ENCODE data around the gene ZSCAN31.

ZSCAN31 gene

DNA sequence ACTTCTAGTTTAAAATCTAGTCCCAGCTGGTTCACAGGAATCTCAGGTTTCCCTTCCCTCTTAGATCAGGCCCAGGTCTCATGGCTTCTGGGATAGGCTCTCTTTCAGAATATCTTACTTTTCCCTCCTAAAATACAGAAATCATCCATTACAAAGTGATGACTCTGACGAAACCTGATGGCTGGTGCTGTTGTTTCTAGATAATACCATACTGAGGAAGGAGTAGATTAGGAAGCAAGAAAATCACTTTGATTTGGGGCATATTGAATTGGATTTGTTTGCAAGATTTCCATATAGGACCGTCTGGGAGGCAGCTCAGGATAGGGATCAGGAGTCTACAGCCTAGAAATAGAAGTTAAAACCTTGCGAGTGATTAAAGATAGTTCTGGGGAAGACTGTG lies 17.4 kb upstream of the ZSCAN31 start:
- no peak for DNase-seq (ENCODE audit: low spot score)

GRCh38 chr6:28351493-28351925 lies 15.6 kb upstream of the ZSCAN31 start:
- DNase-seq (ENCODE audit: low spot score), result no peak

DNA sequence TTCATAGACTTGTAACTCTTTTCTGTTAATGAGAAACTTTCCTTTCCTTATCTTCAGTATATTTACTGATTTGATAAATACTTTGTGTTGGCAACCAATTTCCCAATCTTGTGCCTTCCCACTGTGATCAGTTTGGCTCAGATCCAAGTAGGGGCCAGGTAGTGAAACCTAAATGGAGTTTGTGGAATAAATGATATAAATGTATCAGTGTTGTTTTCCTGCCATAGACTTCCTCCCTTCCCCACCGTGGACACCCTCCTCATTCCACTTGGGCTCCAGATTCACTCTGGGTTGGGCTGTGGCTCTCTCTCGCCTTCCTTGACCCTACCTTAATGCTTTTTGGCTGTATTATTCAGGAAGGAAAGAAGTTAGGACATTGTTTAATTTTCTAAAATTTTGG lies 15.1 kb upstream of the ZSCAN31 start:
- no peak for DNase-seq (ENCODE audit: low spot score)

GRCh38 chr6:28349892-28350737 lies 14.2 kb upstream of the ZSCAN31 start, which contains the start of gene ZKSCAN3:
ZKSCAN3 (plus strand) TSS chr6:28349947; CDS start chr6:28359587, 9,640 bp downstream.
- DNase-seq (ENCODE audit: low spot score), result peak; percentile 83

DNA sequence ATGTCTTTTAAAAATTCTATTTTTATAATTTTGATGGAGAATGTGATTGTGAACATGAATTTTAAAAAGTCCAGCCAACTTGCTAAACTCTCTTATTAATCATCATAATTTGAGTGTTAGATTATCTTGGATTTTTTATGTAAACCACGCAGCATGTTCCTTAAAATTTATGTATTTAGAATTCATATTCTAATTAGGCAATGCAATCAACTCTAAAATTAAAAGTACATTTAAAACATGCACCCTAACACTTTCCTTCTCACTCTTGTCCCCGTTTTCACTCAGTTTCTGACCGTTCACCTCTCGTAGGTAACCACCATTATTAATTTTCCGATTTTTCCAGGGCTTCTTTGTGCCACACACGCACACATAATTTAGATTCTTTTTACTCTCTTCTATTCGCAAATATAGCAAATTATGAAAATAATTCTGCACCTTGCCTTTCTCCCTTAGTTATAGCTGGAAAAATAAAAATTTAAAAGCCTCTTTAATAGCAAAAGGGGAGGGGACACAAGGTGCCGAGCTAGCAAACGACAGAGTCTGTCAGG lies 13.5 kb upstream of the ZSCAN31 start:
- no peak for DNase-seq (ENCODE audit: low spot score)

DNA sequence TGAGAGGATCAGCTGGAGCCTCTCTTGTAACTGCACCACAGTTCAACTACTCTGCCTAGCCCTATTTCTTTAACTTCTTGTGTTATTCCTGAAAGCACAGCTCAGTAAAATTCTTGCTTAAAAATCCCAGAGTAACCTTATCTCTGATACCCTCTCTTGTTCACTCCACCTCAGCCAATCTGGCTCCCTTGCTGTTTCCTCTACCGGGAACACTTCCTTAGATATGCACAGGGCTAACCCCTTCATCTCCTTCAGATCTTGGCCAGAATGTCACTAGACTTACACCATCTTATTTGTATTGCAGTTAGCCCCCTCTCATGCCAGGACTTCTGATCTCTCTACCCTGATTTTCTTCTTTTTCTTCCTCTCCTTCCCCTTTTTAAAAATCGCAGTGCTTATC lies 11.2 kb upstream of the ZSCAN31 start:
- no peak for DNase-seq (ENCODE audit: low spot score)

- no peak for DNase-seq (ENCODE audit: low spot score)
These were observed 9.3 kb upstream of the ZSCAN31 start for GRCh38 chr6:28345201-28345600.

- DNase-seq (ENCODE audit: low spot score), result no peak
These were observed 8.1 kb upstream of the ZSCAN31 start for GRCh38 chr6:28343898-28344677.

DNA sequence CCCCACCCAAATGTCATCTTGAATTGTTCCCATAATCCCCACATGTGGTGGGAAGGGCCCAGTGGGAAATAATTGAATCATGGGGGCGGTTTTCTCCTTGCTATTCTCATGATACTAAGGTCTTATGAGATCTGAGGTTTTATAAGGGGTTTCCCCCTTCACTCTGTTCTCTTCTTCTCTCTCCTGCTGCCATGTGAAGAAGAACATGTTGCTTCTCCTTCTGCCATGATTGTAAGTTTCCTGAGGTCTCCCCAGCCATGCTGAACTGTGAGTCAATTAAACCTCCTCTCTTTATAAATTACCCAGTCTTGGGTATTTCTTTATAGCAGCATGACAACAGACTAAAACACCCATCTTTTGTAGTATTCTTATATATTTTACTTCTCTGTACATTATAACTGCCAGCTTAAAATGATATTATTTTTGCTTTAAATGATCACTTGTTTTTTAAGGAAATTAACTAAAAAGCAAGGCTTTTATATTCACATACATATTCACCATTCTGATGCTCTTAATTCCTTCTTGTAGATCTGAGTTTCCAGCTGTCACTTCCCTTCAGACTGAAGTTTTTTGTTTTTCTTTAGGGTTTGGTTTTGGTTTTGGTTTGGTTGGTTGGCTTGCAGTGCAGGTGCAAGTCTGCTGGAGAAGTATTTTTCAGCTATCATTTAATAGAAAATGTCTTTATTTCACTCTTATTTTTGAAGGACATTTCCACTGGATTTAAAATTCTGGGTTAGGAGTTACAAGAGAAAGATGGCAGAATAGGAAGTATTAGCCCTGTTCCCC lies 4.6 kb upstream of the ZSCAN31 start:
- no peak for DNase-seq (ENCODE audit: low spot score)

DNA sequence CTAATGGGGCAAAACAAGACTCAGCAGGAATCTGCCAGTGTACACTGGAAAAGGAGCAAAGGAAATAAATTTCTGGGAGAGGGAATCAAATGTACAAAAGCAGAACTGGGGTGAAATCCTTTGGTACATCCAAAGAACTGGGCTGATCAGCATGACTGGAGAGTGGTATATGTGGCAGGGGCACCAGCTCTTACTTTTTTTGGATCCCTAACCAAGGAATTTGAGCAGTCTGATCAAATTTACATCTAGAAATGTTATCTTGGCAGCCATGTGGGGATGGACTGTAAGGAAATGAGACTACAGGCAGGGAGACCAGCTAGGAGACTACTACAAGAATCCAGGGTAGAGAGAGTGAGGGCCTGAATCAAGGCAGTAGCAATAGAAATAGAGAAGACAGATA lies 1.2 kb upstream of the ZSCAN31 start:
- no peak for DNase-seq (ENCODE audit: low spot score)

GRCh38 chr6:28336284-28337120 lies 554 bp upstream of the ZSCAN31 start:
- DNase-seq (ENCODE audit: low spot score), result peak; percentile 41

DNA sequence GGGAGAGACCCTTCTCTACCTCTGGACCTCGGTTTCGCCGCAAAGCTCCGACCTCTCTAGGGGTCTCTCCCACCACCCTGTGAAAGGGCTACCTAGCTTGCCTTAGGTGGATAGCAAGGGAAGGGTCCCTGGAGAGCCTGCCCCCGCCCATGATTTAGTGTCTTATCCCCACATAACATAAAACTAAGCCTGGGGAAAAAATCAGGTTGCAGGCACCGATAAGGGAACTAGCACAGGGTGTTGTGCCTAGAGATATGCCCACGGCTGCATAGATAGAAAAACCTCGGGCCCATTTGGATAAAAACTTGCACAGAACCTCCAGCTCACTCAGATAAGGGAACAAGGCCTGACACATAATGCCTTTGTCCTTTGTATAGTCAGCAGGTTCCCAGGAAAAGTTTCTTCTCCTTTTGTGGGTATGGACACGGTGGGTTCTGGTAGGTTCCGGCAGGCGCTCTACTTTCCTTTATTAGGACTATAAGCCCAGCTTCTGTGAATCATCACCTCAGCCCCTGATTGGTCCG lies 846 bp downstream of the ZSCAN31 start:
- no peak for DNase-seq (ENCODE audit: low spot score)

- DNase-seq (ENCODE audit: low spot score), result no peak
These were observed 1.5 kb downstream of the ZSCAN31 start for GRCh38 chr6:28334286-28335039.

- DNase-seq (ENCODE audit: low spot score), result no peak
These were observed 2.3 kb downstream of the ZSCAN31 start for GRCh38 chr6:28333599-28334018.

- no peak for DNase-seq (ENCODE audit: low spot score)
These were observed 2.9 kb downstream of the ZSCAN31 start for GRCh38 chr6:28333047-28333446.

GRCh38 chr6:28330041-28330440 lies 5.9 kb downstream of the ZSCAN31 start:
- no peak for DNase-seq (ENCODE audit: low spot score)

DNA sequence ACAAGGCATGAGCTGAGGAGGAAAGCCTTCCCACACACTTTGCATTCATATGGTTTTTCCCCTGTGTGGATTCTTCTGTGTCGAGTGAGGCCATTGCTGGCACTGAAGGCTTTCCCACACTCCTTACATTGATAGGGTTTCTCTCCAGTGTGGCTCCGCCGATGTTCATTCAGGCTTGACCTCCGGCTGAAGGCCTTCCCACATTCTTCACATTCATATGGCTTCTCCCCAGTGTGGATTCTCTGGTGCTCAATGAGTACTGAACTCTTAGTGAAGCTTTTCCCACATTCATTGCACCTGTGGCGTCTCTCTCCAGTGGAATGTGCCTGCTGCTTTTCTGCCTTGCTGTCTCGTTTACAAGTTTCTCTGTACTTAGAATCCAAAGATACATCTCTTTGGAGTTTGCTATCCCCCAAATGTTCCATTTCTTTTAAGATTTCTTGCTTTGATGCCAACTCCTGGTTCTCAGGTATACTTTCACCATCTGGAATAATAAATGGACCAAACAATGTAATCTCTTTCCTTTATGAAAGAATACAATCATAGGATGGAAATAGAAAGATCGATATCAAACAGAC lies 9.5 kb downstream of the ZSCAN31 start:
- no peak for DNase-seq (ENCODE audit: low spot score)

DNA sequence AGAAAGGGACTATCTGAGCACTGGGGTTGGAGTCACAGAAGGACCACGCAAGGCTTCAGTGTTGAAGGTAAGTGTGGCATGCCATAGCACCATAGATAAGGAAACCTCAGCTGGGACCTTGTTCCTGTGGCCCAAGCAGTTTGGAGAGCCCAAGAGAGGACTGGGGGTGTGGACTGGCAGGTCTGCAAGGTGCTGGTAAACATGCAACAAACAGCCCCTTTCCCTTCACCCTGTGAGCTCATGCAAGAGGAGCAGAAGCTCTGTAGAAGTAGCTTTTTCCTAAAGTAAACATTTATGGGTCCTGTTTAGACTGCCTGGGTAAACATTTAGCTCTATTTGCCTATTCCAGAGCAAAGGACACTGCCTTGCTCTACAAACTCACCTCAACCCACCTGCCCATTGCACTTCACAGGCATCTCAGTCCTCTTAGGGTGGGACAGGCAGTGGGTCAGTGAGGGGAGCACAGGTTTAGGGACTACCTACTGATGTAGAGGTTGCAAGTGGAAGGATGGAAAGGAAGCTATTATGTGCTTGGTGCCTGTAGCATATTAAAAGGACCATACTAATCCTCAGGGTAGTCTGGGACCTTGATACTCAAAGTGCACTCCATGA lies 12.0 kb downstream of the ZSCAN31 start:
- no peak for DNase-seq (ENCODE audit: low spot score)

DNA sequence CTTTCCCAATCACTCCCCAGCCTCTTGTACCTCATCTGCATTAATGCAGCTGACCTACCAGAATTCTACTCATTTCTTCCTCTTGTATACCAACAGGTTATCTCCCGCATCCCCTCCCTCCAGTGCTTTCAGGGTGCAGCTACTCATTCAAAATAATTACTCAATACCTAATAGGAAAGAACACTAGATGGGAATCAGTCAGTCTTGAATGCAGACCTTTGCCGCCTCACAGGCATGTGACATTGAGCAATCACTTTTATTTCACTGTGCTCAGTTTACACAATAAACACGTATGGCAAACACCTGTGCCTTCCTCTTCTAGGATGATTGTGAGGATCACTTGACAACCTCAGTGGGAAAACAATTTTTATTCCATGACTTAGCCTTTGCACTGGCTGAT lies 13.3 kb downstream of the ZSCAN31 start:
- DNase-seq (ENCODE audit: low spot score), result no peak

Data from globus pallidus (tissue), 1 donor.